HG02938 (cell line): Measurements from ENCODE around the gene C6orf132.
"Not testable (repeated sequence)": the region's sequence is repeated elsewhere in the genome, so short reads cannot be mapped to it uniquely, and the experiment has no call there.

Source experiments
- ATAC-seq: cut with Tn5 transposase; IDR thresholded peaks from one replicate; pipeline ENCODE4 v1.9.1; 2021; ENCODE audit warnings: mild to moderate bottlenecking, moderate library complexity; ENCODE audit not compliant: unreplicated experiment

C6orf132 gene, protein sequence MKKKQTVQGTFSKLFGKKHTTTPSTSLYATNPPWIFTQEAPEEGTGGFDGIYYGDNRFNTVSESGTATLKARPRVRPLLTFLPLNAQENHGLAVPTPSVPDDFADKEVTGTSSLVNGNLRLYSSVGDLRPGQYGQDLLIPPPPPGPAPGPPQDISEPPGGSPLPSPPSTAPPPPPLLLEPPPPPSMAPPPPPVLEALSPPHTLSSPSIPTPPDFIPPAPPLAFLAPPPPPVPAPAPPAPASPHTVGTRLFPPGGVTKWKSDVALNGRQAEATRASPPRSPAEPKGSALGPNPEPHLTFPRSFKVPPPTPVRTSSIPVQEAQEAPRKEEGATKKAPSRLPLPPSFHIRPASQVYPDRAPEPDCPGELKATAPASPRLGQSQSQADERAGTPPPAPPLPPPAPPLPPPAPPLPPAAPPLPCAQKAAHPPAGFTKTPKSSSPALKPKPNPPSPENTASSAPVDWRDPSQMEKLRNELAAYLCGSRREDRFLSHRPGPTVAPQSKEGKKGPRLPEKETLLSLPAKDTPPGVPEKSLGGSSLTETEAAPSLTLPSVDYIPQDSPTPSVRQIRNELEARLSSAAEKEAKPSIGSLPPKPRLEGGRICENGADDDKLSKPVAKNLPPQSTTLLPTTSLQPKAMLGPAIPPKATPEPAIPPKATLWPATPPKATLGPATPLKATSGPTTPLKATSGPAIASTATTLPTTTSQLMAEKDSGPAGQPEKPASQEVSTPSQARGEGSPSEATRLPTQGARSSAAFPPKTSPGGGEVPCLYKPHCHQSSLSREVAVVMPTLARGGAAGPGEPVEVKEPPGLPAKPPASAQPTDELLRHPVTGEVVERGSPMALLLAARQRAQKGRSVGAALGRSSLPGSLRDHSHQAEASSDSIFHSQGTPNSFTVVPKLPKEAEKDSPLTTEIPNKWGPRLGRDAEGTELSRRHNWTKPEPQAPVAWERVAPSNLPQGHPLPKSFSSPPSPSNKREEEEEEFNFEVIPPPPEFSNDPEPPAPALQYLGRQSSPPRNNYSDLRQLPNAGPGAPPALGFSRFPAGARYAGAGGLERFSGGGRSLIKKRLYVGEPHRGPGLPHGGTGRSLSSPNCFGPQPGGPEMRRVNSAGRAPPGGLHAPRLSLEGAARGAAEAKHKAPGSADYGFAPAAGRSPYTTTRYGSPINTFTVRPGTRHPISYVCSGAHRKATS

GRCh38 chr6:42142118-42142835 lies at the start of gene C6orf132:
C6orf132 (minus strand) TSS chr6:42142620; CDS start chr6:42142444, 176 bp downstream.
- no peak for ATAC-seq

DNA sequence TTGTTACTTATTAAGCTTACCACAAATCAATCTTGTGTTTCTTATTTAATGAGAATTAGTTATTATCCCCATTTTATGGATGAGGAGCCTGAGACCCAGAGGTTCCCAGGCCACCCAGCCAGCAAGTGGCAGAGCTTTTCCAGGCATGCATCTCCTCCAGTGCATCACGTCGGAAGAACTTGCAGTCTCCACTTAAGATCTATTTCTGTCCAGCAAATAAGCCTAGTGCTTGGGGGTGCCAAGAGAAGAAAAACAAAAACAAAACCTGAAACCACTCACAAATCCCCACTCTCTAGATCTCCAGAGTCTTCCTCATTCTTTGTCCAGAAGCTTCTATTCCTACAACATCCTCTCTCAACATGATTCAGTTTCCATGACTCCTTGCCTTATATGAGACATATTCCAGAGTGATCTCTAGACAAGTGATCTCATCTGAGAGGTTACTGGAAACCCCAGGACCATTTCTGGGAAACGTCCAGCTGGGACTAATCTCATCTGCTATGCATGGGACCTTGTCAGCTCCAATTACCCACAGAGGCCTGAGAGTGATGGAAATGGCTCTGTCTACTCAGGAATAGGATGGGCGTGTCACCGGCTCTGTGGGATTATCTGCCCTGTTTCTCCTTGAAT lies 48.2 kb upstream of the C6orf132 start:
- ATAC-seq: no peak

DNA sequence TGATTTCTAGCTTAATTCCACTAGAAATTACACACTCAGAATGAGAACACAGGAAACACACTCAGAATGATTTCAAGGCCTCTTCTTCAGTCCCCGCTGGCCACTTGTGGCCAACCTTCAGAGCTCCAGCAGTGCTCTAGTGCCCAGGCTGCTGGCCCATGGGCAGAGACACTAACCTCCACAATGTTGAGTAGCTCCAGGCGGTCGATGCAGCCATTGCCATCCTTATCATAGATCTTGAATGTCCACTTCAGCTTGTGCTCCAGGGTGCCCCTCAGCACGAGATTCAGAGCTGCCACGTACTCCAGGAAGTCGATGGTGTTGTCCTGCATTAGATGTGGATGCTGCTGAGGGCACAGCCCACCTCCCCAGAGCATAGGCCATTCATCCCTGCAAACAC lies 46.0 kb upstream of the C6orf132 start:
- no peak for ATAC-seq

- ATAC-seq: no peak
Observed at GRCh38 chr6:42185597-42185996, 43.2 kb upstream of the C6orf132 start.

DNA sequence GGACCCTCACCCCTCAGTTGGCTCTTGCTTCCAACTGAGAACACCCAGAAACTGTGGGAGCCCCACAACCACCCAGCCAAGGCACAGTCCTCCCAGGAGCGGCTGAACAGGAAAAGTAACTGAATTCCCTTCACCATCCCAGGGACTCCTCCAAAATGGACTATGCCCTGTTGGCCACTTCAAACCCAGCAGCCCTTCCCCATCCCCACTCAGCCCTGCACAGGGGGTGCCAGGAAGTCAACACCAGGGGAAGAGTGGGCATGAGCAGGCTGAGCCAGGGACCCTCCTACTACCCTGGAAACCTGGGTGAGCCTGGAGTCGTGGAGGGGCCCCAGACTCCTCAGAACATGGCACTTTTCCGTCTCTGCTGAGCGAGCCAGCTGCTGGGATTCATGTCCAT lies 42.1 kb upstream of the C6orf132 start:
- ATAC-seq: no peak

- ATAC-seq: no peak
Observed at GRCh38 chr6:42182101-42182500, 39.7 kb upstream of the C6orf132 start.

DNA sequence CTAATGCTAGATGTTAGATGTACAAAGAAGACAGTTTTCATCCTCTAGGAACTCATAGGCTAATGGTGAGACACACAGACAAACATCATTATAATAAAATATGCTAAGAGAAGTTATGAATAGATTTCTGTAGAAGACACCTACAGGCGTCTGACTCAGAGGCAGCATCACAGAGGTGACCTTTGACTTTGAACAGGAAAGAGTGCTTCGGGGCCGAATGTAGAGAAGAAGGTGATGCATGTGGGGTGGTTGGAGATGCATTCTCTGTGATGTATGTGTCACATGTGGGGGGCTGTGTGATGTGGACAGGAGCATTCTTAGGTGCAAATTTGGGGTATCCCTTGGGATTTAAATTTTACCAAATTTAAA lies 37.5 kb upstream of the C6orf132 start:
- no peak for ATAC-seq

DNA sequence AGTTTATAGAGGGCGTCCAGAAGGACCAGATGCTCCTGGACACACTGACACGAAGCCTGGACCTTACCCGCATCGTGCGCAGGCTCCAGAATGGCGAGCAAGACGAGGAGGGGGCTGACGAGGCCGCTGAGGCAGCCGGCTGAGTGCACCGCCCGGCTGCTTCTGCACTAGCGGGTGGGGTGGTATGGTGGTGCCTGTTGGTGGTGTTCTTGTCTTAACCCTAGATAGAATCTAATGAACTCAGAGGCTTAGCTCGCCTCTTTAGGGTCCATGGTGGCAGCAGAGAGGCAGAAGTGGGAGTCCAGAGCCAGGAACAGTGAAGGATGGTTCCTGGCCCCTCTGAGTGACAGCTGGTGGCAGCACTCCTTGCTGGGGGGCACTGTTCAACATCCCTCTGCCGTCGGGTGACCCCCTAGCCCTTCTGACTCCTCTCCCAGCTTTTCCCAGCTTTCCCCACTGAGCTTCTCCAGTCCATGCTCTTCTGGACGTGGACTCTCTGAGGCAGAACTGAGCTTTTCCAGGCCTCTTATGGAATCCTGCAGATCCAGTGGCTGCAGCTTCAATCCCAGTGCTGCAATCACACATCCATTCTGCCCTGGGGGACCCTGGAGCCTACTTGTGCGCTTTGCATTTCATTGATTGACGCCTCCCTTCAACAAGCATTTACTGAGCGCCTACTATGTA lies 37.0 kb upstream of the C6orf132 start:
- no peak for ATAC-seq

- ATAC-seq: no peak
Observed at GRCh38 chr6:42177514-42178364, 35.3 kb upstream of the C6orf132 start.

DNA sequence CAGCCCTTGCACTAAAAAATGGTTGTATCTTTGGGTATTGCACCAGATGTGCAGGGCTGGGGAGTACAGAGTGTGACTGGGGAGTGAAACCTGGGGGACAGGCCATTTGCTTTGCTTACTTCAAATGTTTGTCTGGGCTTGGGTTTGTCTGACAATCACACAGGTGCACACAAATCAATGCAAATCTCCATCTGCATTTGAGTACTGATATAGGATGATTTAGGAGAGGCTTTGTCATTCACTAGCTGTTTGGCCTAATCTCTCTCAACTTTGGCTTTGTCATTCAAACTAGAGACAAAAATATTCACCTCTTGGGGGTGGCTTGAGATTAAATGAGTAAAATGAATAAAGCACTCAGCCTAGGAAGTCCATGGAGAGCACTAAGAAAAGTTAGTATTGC lies 34.6 kb upstream of the C6orf132 start:
- no peak for ATAC-seq

- no peak for ATAC-seq
Observed at GRCh38 chr6:42175860-42176259, 33.4 kb upstream of the C6orf132 start.

GRCh38 chr6:42173101-42173500 lies 30.7 kb upstream of the C6orf132 start, which contains the start of gene GUCA1A:
GUCA1A (plus strand) TSS chr6:42173364; CDS start chr6:42173614, 250 bp downstream.
- ATAC-seq: no peak

DNA sequence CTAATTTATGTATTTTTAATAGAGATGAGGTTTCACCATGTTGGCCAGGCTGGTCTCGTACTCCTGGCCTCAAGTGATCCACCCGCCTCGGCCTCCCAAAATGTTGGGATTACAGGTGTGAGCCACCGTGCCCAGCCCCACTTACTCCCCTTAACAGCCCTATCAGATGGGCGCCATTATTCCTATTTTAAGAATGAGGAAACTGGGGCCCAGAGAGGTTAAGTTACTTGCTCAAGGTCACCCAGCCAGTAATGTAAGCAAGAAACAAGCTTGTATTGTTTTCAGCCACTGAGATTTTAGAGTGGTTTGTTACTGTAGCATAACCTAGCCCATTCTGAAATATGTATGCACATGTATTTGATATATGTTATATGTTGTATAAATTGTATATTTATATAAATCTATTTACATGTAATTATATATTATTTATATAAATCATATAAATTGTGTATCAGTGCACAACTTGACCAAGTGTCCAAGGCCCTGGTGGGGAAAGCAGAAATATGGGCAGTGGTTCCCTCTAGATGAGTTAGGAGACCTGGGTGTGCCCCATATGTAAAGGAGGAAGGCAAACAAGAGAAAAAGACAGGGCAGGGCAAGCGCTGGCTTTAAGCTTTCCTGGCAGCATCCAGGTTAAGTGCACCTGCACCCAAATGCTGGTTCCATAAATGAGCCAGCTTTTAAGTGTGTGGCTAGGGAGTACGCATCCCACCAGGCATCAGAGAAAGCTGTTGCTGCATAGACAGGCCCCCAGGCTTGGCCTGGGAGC lies 29.6 kb upstream of the C6orf132 start:
- no peak for ATAC-seq

DNA sequence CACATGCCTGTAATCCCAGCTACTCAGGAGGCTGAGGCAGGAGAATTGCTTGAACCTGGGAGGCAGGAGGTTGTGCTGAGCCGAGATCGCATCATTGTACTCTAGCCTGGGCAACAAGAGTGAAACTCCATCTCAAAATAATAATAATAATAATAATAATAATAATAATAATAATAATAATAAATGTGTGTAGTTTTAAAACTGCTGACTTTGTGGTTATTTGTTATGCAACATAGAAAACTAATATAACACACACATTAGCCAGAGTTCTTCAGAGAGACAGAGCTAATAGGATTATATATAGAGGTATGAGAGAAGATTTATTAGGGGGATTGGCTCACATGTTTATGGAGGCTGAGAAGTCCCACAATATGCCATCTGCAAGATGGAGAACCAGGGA lies 27.4 kb upstream of the C6orf132 start:
- ATAC-seq: not testable (repeated sequence)

- ATAC-seq: no peak
Observed at GRCh38 chr6:42168650-42169049, 26.2 kb upstream of the C6orf132 start.

DNA sequence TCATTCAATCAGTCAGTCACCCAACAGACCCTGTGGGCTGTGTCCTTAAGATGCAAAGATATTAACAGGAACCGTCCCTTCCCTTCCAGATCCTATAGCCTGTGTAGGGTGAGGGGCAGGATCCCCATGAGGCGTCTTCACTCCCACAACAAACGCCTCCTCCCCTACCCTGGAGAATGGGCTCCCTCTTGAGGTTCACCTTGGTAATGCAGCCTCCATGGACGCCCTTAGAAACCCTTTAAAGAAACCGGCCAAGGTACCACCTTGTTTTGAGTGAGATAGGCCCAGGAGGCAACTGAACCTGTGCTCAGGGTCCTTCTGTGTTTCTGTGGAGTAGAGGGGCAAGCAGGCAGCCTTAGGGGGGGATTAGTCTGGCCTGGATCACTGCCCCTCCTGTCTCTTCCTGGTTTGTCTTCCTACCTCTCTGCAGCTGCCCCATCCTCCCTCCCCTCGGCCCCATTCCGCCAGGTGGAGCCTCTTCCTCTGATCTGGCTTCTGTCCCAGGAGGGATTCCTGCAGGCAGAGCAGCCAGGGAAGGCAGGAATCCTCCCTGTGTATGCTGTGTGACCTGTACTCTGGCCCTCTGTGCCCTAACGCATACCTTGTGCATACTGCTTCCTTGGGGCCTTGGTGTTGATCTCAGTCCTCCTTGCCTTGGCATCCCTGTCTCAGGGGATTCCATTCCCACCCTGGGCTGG lies 24.2 kb upstream of the C6orf132 start:
- no peak for ATAC-seq

GRCh38 chr6:42165016-42165415 lies 22.6 kb upstream of the C6orf132 start:
- no peak for ATAC-seq
